GM23338 (cell line): Measurements from ENCODE around the gene TARBP2. TPM values are rescaled to one million over a fixed set of nuclear protein-coding genes. Genes with fewer than 3 reads are reported as not detected.

Experiments
- ATAC-seq: fragments of 200-7000 bp; cut with Tn5 transposase; 3 replicates; pipeline ENCODE4 v1.9.1; 2020
- DNase-seq: peaks from one replicate; pipeline ENCODE4 v3.0.0-alpha.2; 2015; ENCODE audit warnings: low spot score
- H2AFZ ChIP-seq: fragments of 200-600 bp; sonication (generic); 2 replicates; pipeline ENCODE4 v1.8.0; 2016; ENCODE audit warnings: antibody characterized with exemption, mild to moderate bottlenecking, moderate library complexity
- H3F3A ChIP-seq: fragments of 200-600 bp; sonication (generic); replicated peaks from 2 replicates; pipeline ENCODE4 v1.8.0; 2017; ENCODE audit warnings: antibody characterized with exemption, mixed run types, low read depth
- H3K27ac ChIP-seq: fragments of 200-600 bp; sonication (generic); 2 replicates; pipeline ENCODE4 v1.6.1; 2016; ENCODE audit warnings: low read depth
- H3K27me3 ChIP-seq: fragments of 200-600 bp; sonication (generic); 2 replicates; pipeline ENCODE4 v1.8.0; 2016; ENCODE audit warnings: mild to moderate bottlenecking, mixed run types, moderate library complexity; ENCODE audit not compliant: insufficient read depth
- H3K36me3 ChIP-seq: fragments of 200-600 bp; sonication (generic); 2 replicates; pipeline ENCODE4 v1.8.0; 2016; ENCODE audit warnings: mild to moderate bottlenecking; ENCODE audit not compliant: insufficient read depth
- H3K4me1 ChIP-seq: fragments of 200-600 bp; sonication (generic); 2 replicates; pipeline ENCODE4 v1.8.0; 2016; ENCODE audit warnings: mild to moderate bottlenecking, moderate library complexity; ENCODE audit not compliant: insufficient read depth
- H3K4me2 ChIP-seq: fragments of 200-600 bp; sonication (generic); 2 replicates; pipeline ENCODE4 v1.7.1; 2017; ENCODE audit warnings: mixed run types
- H3K4me3 ChIP-seq: fragments of 200-600 bp; sonication (generic); 2 replicates; pipeline ENCODE4 v1.6.1; 2016; ENCODE audit warnings: mixed run types
- H3K79me2 ChIP-seq: fragments of 200-600 bp; sonication (generic); replicated peaks from 2 replicates; pipeline ENCODE4 v1.8.0; 2017; ENCODE audit warnings: mild to moderate bottlenecking; ENCODE audit not compliant: insufficient read depth
- H3K9me2 ChIP-seq: fragments of 200-600 bp; sonication (generic); 2 replicates; pipeline ENCODE4 v1.8.0; 2017; ENCODE audit not compliant: insufficient read depth
- H4K20me1 ChIP-seq: fragments of 200-600 bp; sonication (generic); replicated peaks from 2 replicates; pipeline ENCODE4 v1.8.0; 2017; ENCODE audit warnings: mild to moderate bottlenecking; ENCODE audit not compliant: insufficient read depth
- H3K27ac Mint-ChIP-seq: 2 replicates; pipeline ENCODE4 v1.8.0; 2020; ENCODE audit warnings: inconsistent platforms, mild to moderate bottlenecking, moderate library complexity, mixed read lengths
- H3K27me3 Mint-ChIP-seq: 3 replicates; pipeline ENCODE4 v1.8.0; 2022; ENCODE audit warnings: low read depth, mild to moderate bottlenecking, moderate library complexity, mixed read lengths, inconsistent platforms; ENCODE audit not compliant: insufficient read depth, poor library complexity
- H3K36me3 Mint-ChIP-seq: 3 replicates; pipeline ENCODE4 v1.8.0; 2021; ENCODE audit warnings: low read depth, mild to moderate bottlenecking, inconsistent platforms, moderate library complexity, mixed read lengths
- H3K4me1 Mint-ChIP-seq: 3 replicates; pipeline ENCODE4 v1.8.0; 2020; ENCODE audit warnings: mild to moderate bottlenecking, inconsistent platforms, mixed read lengths
- H3K4me3 Mint-ChIP-seq: 3 replicates; pipeline ENCODE4 v1.8.0; 2021; ENCODE audit warnings: moderate library complexity, mild to moderate bottlenecking, inconsistent platforms, mixed read lengths
- H3K9me3 Mint-ChIP-seq: 3 replicates; pipeline ENCODE4 v1.8.0; 2020; ENCODE audit warnings: moderate library complexity, mild to moderate bottlenecking, inconsistent platforms, mixed read lengths
- ETS1 ChIP-seq: IDR thresholded peaks from 2 replicates; pipeline ENCODE4 v1.6.1; 2016; ENCODE audit warnings: antibody characterized with exemption
- EZH2 ChIP-seq: fragments of 200-600 bp; sonication (generic); IDR thresholded peaks from one replicate; pipeline ENCODE4 v1.8.0; 2017; ENCODE audit warnings: antibody characterized with exemption, mild to moderate bottlenecking, low read depth; ENCODE audit not compliant: unreplicated experiment
- JUNB ChIP-seq: IDR thresholded peaks from one replicate; pipeline ENCODE4 v1.6.1; 2016; ENCODE audit warnings: antibody characterized with exemption; ENCODE audit not compliant: unreplicated experiment
- NANOG ChIP-seq: IDR thresholded peaks from 2 replicates; pipeline ENCODE4 v1.6.1; 2016; ENCODE audit warnings: antibody characterized with exemption, borderline replicate concordance
- POLR2AphosphoS5 ChIP-seq: IDR thresholded peaks from 2 replicates; pipeline ENCODE4 v1.6.1; 2016; ENCODE audit warnings: antibody characterized with exemption, low read depth
- REST ChIP-seq: IDR thresholded peaks from one replicate; pipeline ENCODE4 v1.6.1; 2018; ENCODE audit warnings: antibody characterized with exemption; ENCODE audit not compliant: unreplicated experiment
- STAT1 ChIP-seq: IDR thresholded peaks from one replicate; pipeline ENCODE4 v1.6.1; 2016; ENCODE audit warnings: antibody characterized with exemption; ENCODE audit not compliant: unreplicated experiment
- ZNF114 ChIP-seq: fragments of 250-450 bp; sonication (Bioruptor Pico); IDR thresholded peaks from 2 replicates; pipeline ENCODE4 v1.5.0; 2020; ENCODE audit warnings: mild to moderate bottlenecking, moderate library complexity
- ZNF331 ChIP-seq: fragments of 250-450 bp; sonication (Bioruptor Pico); IDR thresholded peaks from 2 replicates; pipeline ENCODE4 v1.5.0; 2020; ENCODE audit warnings: low read depth, mild to moderate bottlenecking, moderate library complexity
- polyA plus RNA-seq: library from polyadenylated mRNA; unstranded; fragments of >200 nt; fragmentation: Nextera tagmentation; extraction: Ambion mirVana; gene quantifications from 2 replicates; pipeline ENCODE4 v1.2.1, GENCODE V29; 2016
- total RNA-seq: library from RNA; depleted of rRNA; stranded (reverse); fragments of >200 nt; shearing (Covaris generic); gene quantifications from 2 replicates; pipeline ENCODE4 v1.2.3, GENCODE V29; 2014

The TARBP2 gene
- total and polyA plus RNA-seq, 2 experiments from 2014 or later: 57.0 to 83.4 TPM

- TF ChIP-seq ETS1 (no peak), NANOG (no peak), EZH2 (no peak), STAT1 (no peak), POLR2AphosphoS5 (no peak), ZNF331 (no peak), JUNB (no peak), ZNF114 (CRISPR knock-in tag) (no peak), REST (no peak)
Observed at GRCh38 chr12:53482626-53483168, 18.4 kb upstream of the TARBP2 start (continued).

GRCh38 chr12:53483225-53483978 is 17.7 kb upstream of the TARBP2 start:
- peaks cover 77% of the 10 kb centered on the region for H3K36me3 Mint-ChIP-seq
- H3K4me3 Mint-ChIP-seq: no peak overlapping the region
- TF ChIP-seq POLR2AphosphoS5 (peak; percentile 43), ZNF114 (CRISPR knock-in tag) (no peak), EZH2 (no peak)
- H3K79me2 ChIP-seq: no peaks in the 10 kb centered on the region; the same call in 1 of the 2 replicates
- H3K27ac Mint-ChIP-seq: peak overlapping the region; percentile 25
- H3K9me3 Mint-ChIP-seq: no peaks in the 10 kb centered on the region; the same call in 2 of the 3 replicates
- peaks cover 36% of the 10 kb centered on the region for H3K27me3 Mint-ChIP-seq
- H3K4me1 ChIP-seq: peaks cover 17% of the 10 kb centered on the region
- DNase-seq: peak; percentile 37
- peak; percentile 9 for ATAC-seq
- peaks cover 40% of the 10 kb centered on the region for H4K20me1 ChIP-seq
- H3K4me2 ChIP-seq: no peak overlapping the region
- peaks cover 37% of the 10 kb centered on the region for H3F3A ChIP-seq
- no peak overlapping the region for H3K4me3 ChIP-seq
- peaks cover 20% of the 10 kb centered on the region for H3K4me1 Mint-ChIP-seq
- no peaks in the 10 kb centered on the region for H3K9me2 ChIP-seq
- no peak overlapping the region for H2AFZ ChIP-seq
- no peaks in the 10 kb centered on the region for H3K27me3 ChIP-seq
- H3K27ac ChIP-seq: peak overlapping the region; percentile 69; the same call in 1 of the 2 replicates
- H3K36me3 ChIP-seq: peaks cover 25% of the 10 kb centered on the region
